GM21825 (cell line): Measurements from ENCODE around the gene SNAPC1.
"Not testable (repeated sequence)": the region's sequence is repeated elsewhere in the genome, so short reads cannot be mapped to it uniquely, and the experiment has no call there.

ENCODE experiments used
- ATAC-seq: cut with Tn5 transposase; IDR thresholded peaks from one replicate; pipeline ENCODE4 v1.9.1; 2021; ENCODE audit warnings: mild to moderate bottlenecking, moderate library complexity; ENCODE audit not compliant: unreplicated experiment

SNAPC1 gene

GRCh38 chr14:61749867-61750266 is 12.4 kb upstream of the SNAPC1 start:
- no peak for ATAC-seq

GRCh38 chr14:61750708-61751474 is 11.3 kb upstream of the SNAPC1 start:
- peak; percentile 89 for ATAC-seq

- no peak for ATAC-seq
These were observed 10.7 kb upstream of the SNAPC1 start for GRCh38 chr14:61751475-61751989.

- peak; percentile 52 for ATAC-seq
These were observed 9.6 kb upstream of the SNAPC1 start for GRCh38 chr14:61752626-61753025.

- no peak for ATAC-seq
These were observed 8.6 kb upstream of the SNAPC1 start for GRCh38 chr14:61753631-61754030.

GRCh38 chr14:61754627-61755381 is 7.4 kb upstream of the SNAPC1 start:
- ATAC-seq: no peak

GRCh38 chr14:61755382-61755742 is 6.9 kb upstream of the SNAPC1 start:
- ATAC-seq: not testable (repeated sequence)

GRCh38 chr14:61756135-61756534 is 6.1 kb upstream of the SNAPC1 start:
- no peak for ATAC-seq

GRCh38 chr14:61759878-61760277 is 2.3 kb upstream of the SNAPC1 start:
- no peak for ATAC-seq

GRCh38 chr14:61761557-61761956 is 663 bp upstream of the SNAPC1 start:
- ATAC-seq: no peak

GRCh38 chr14:61764342-61765122 is 2.3 kb downstream of the SNAPC1 start:
- ATAC-seq: no peak

- ATAC-seq: no peak
These were observed 3.2 kb downstream of the SNAPC1 start for GRCh38 chr14:61765225-61765943.

GRCh38 chr14:61766151-61766550 is 3.9 kb downstream of the SNAPC1 start:
- ATAC-seq: no peak

GRCh38 chr14:61768240-61768639 is 6.0 kb downstream of the SNAPC1 start:
- ATAC-seq: no peak

- ATAC-seq: no peak
These were observed 7.7 kb downstream of the SNAPC1 start for GRCh38 chr14:61769893-61770292.

- ATAC-seq: no peak
These were observed 12.6 kb downstream of the SNAPC1 start for GRCh38 chr14:61774861-61775260.

- peak; percentile 74 for ATAC-seq
These were observed 17.9 kb downstream of the SNAPC1 start for GRCh38 chr14:61780125-61780524.

GRCh38 chr14:61797309-61797708 is 35.1 kb downstream of the SNAPC1 start:
- ATAC-seq: no peak

GRCh38 chr14:61802010-61802568 is 39.9 kb downstream of the SNAPC1 start:
- no peak for ATAC-seq

- peak; percentile 52 for ATAC-seq
These were observed 41.5 kb downstream of the SNAPC1 start for GRCh38 chr14:61803755-61804154.
